H1 (cell line): ENCODE data around the gene HGD. TPM values are rescaled to one million over a fixed set of nuclear protein-coding genes. Genes with fewer than 3 reads are reported as not detected.

ENCODE experiments used
- CTCF ChIA-PET: fragments of 300-600 bp; sonication (Branson Sonifier 250); formaldehyde crosslinking; loops from one replicate; lab custom pipeline; 2021; ENCODE audit not compliant: partially characterized antibody; lab: Charles Lee
- POLR2A ChIA-PET: fragments of 300-600 bp; sonication (Branson Sonifier 250); formaldehyde crosslinking; loops from one replicate; lab custom pipeline; 2021; ENCODE audit warnings: inconsistent platforms; ENCODE audit not compliant: partially characterized antibody; lab: Charles Lee
- DNase-seq, 2 experiments: peaks; one replicate each; pipeline versions ENCODE4 v3.0.0 to v3.0.0-alpha.2; 2010 to 2022; ENCODE audit warnings: low spot score in 2 of 2, low read depth in 1 of 2, mixed read lengths in 1 of 2
- FAIRE-seq: peaks from 2 replicates; lab custom pipeline; 2011; peaks lifted over from hg19 to GRCh38; lab: Jason Lieb, UNC
- H2AFZ ChIP-seq: 2 replicates; pipeline ENCODE4 v1.8.1; 2012; ENCODE audit warnings: low read length, inconsistent platforms
- H2AK5ac ChIP-seq: 2 replicates; pipeline ENCODE4 v1.6.1; 2013; ENCODE audit warnings: low read depth, low read length
- H2BK120ac ChIP-seq: replicated peaks from 2 replicates; pipeline ENCODE3; 2013; ENCODE audit warnings: low read depth, low read length, inconsistent platforms
- H2BK12ac ChIP-seq: 2 replicates; pipeline ENCODE4 v1.6.1; 2013; ENCODE audit warnings: low read depth, low read length
- H2BK15ac ChIP-seq: 2 replicates; pipeline ENCODE4 v1.6.1; 2013; ENCODE audit warnings: low read length
- H2BK20ac ChIP-seq: 2 replicates; pipeline ENCODE4 v1.6.1; 2013; ENCODE audit warnings: low read length
- H2BK5ac ChIP-seq: 2 replicates; pipeline ENCODE4 v1.6.1; 2013; ENCODE audit warnings: low read depth, low read length
- H3K14ac ChIP-seq: 2 replicates; pipeline ENCODE4 v1.6.1; 2013; ENCODE audit warnings: inconsistent platforms; ENCODE audit not compliant: insufficient read length
- H3K18ac ChIP-seq: 2 replicates; pipeline ENCODE4 v1.6.1; 2013; ENCODE audit warnings: low read length; ENCODE audit errors: extremely low read depth
- H3K23ac ChIP-seq: 2 replicates; pipeline ENCODE4 v1.6.1; 2013; ENCODE audit warnings: inconsistent platforms; ENCODE audit not compliant: insufficient read length
- H3K23me2 ChIP-seq: 2 replicates; pipeline ENCODE4 v1.6.1; 2013; ENCODE audit warnings: low read depth, low read length
- H3K27ac ChIP-seq: 2 replicates; pipeline ENCODE4 v1.6.1; 2011; ENCODE audit warnings: low read depth, low read length, inconsistent platforms
- H3K27me3 ChIP-seq, 4 experiments: replicated peaks in 1 of 4; 1 replicate in 1 of 4; 2 replicates in 3 of 4; pipeline versions ENCODE4 v1.6.1 to v1.8.1; 2011 to 2013; ENCODE audit warnings: low read length in 3 of 4, mild to moderate bottlenecking in 3 of 4, inconsistent platforms in 2 of 4, mixed read lengths in 2 of 4, moderate library complexity in 1 of 4; ENCODE audit not compliant: control insufficient read depth in 3 of 4, insufficient read depth in 3 of 4; ENCODE audit errors: extremely low read depth in 1 of 4
- H3K36me3 ChIP-seq, 4 experiments: 2 replicates each; pipeline versions ENCODE4 v1.6.1 to v1.8.1; 2011 to 2013; ENCODE audit warnings: mild to moderate bottlenecking in 4 of 4, low read length in 3 of 4, moderate library complexity in 2 of 4, control low read depth in 1 of 4, inconsistent platforms in 1 of 4; ENCODE audit not compliant: insufficient read depth in 4 of 4, control insufficient read depth in 2 of 4
- H3K4ac ChIP-seq: replicated peaks from 2 replicates; pipeline ENCODE3; 2013; ENCODE audit warnings: low read length, low read depth, mixed read lengths, inconsistent platforms; ENCODE audit not compliant: insufficient read length
- H3K4me1 ChIP-seq, 4 experiments: replicated peaks in 1 of 4; 1 replicate in 1 of 4; 2 replicates in 3 of 4; pipeline versions ENCODE4 v1.6.1 to v1.8.1; 2011 to 2013; ENCODE audit warnings: low read length in 3 of 4, inconsistent platforms in 2 of 4, mixed read lengths in 1 of 4; ENCODE audit not compliant: insufficient read depth in 4 of 4, control insufficient read depth in 3 of 4
- H3K4me2 ChIP-seq, 2 experiments: 2 replicates each; pipeline versions ENCODE4 v1.6.1 to v1.8.1; 2011 to 2013; ENCODE audit warnings: low read depth in 2 of 2, low read length in 2 of 2, control low read depth in 1 of 2, inconsistent platforms in 1 of 2, mild to moderate bottlenecking in 1 of 2; ENCODE audit not compliant: insufficient read depth in 1 of 2
- H3K4me3 ChIP-seq, 4 experiments: fragments of 200-600, 300-600 bp in 1 of 4; sonication (generic), shearing (Covaris generic), sonication (Bioruptor Twin) in 1 of 4; 2 replicates each; pipeline versions ENCODE4 v1.5.1 to v1.8.1; 2011 to 2016; ENCODE audit warnings: low read length in 4 of 4, low read depth in 3 of 4, control low read depth in 2 of 4, inconsistent platforms in 2 of 4, mild to moderate bottlenecking in 2 of 4, mixed read lengths in 1 of 4, moderate library complexity in 1 of 4; ENCODE audit not compliant: insufficient read depth in 2 of 4; ENCODE audit errors: extremely low read depth in 1 of 4
- H3K56ac ChIP-seq: replicated peaks from 2 replicates; pipeline ENCODE3; 2013; ENCODE audit warnings: low read depth, mild to moderate bottlenecking, mixed read lengths, low read length, inconsistent platforms; ENCODE audit not compliant: insufficient read length
- H3K79me1 ChIP-seq: 2 replicates; pipeline ENCODE4 v1.6.1; 2013; ENCODE audit warnings: low read depth, low read length, control low read depth
- H3K79me2 ChIP-seq, 2 experiments: 2 replicates each; pipeline versions ENCODE4 v1.6.1 to v1.8.1; 2012 to 2013; ENCODE audit warnings: low read length in 2 of 2, mild to moderate bottlenecking in 2 of 2, inconsistent platforms in 1 of 2; ENCODE audit not compliant: insufficient read depth in 2 of 2, control insufficient read depth in 1 of 2
- H3K9ac ChIP-seq, 4 experiments: replicated peaks in 1 of 4; 1 replicate in 1 of 4; 2 replicates in 3 of 4; pipeline versions ENCODE4 v1.6.1 to v1.8.1; 2011 to 2013; ENCODE audit warnings: low read depth in 3 of 4, low read length in 3 of 4, control low read depth in 2 of 4, mild to moderate bottlenecking in 2 of 4, moderate library complexity in 2 of 4, inconsistent platforms in 1 of 4; ENCODE audit errors: extremely low read depth in 1 of 4
- H3K9me3 ChIP-seq, 2 experiments: 2 replicates each; pipeline versions ENCODE4 v1.6.1 to v1.8.1; 2012 to 2013; ENCODE audit warnings: mild to moderate bottlenecking in 2 of 2, moderate library complexity in 2 of 2, control low read depth in 1 of 2, inconsistent platforms in 1 of 2, low read depth in 1 of 2, low read length in 1 of 2, mixed read lengths in 1 of 2; ENCODE audit not compliant: insufficient read depth in 2 of 2
- H4K20me1 ChIP-seq, 2 experiments: replicated peaks in 1 of 2; 2 replicates each; pipeline versions ENCODE3 to v1.8.1; 2011 to 2013; ENCODE audit warnings: inconsistent platforms in 2 of 2, low read length in 2 of 2, mild to moderate bottlenecking in 1 of 2; ENCODE audit not compliant: insufficient read depth in 2 of 2, control insufficient read depth in 1 of 2
- H4K5ac ChIP-seq: 2 replicates; pipeline ENCODE4 v1.6.1; 2013; ENCODE audit warnings: low read length, low read depth, mixed read lengths, inconsistent platforms; ENCODE audit not compliant: insufficient read length
- H4K8ac ChIP-seq: 2 replicates; pipeline ENCODE4 v1.8.0; 2013; ENCODE audit warnings: mild to moderate bottlenecking, moderate library complexity, low read length, inconsistent platforms; ENCODE audit not compliant: insufficient read depth; ENCODE audit errors: extremely low read depth
- H4K91ac ChIP-seq: replicated peaks from 2 replicates; pipeline ENCODE3; 2013; ENCODE audit warnings: low read length, mixed read lengths, inconsistent platforms; ENCODE audit not compliant: insufficient read length
- CBX5 ChIP-seq: fragments of 300-800, 300-1000 bp; sonication (generic); IDR thresholded peaks from 2 replicates; pipeline ENCODE4 v1.7.1; 2016; ENCODE audit warnings: antibody characterized with exemption, low read length, low read depth
- E2F6 ChIP-seq: IDR thresholded peaks from 2 replicates; pipeline ENCODE4 v1.6.1; 2012; ENCODE audit warnings: inconsistent platforms
- MAX ChIP-seq: IDR thresholded peaks from 2 replicates; pipeline ENCODE4 v1.6.1; 2012; ENCODE audit warnings: inconsistent platforms
- RAD21 ChIP-seq, 2 experiments: IDR thresholded peaks in 1 of 2; conservative IDR thresholded peaks in 1 of 2; 2 replicates each; pipeline ENCODE4 v1.6.1; 2011; ENCODE audit warnings: low read depth in 2 of 2, low read length in 2 of 2, improper control_type of control experiment in 1 of 2, inconsistent platforms in 1 of 2, mild to moderate bottlenecking in 1 of 2, moderate library complexity in 1 of 2
- SIN3A ChIP-seq, 2 experiments: IDR thresholded peaks in 1 of 2; conservative IDR thresholded peaks in 1 of 2; 2 replicates each; pipeline ENCODE4 v1.6.1; 2011 to 2012; ENCODE audit warnings: low read length in 2 of 2, improper control_type of control experiment in 1 of 2, low read depth in 1 of 2, mild to moderate bottlenecking in 1 of 2
- TAF7 ChIP-seq: optimal IDR thresholded peaks from 2 replicates; pipeline ENCODE3; 2011; ENCODE audit warnings: low read depth, mild to moderate bottlenecking, inconsistent platforms, low read length, moderate library complexity, borderline replicate concordance
- WGBS, 2 experiments: shearing (Covaris generic) in 1 of 2; methylation state at CpG; one replicate each; pipeline versions ENCODE4 v1.1.6 to v1.1.7; 2013 to 2015; ENCODE audit warnings: low lambda C conversion rate in 2 of 2, mixed read lengths in 2 of 2, inconsistent platforms in 1 of 2, low coverage in 1 of 2, missing lambda C conversion rate in 1 of 2; ENCODE audit not compliant: insufficient replicate concordance in 2 of 2, insufficient coverage in 1 of 2, insufficient read length in 1 of 2; ENCODE audit errors: extremely low coverage in 1 of 2, missing lambda C conversion rate in 1 of 2; 5-methylcytosine and 5-hydroxymethylcytosine counted together
- polyA plus RNA-seq, 7 experiments: library from polyadenylated mRNA; depleted of rRNA in 3 of 7; stranded (reverse) in 5 of 7; unstranded in 2 of 7; fragments of >200 nt in 5 of 7; fragments of 200-250 nt in 2 of 7; gene quantifications; 1 replicate in 5 of 7; 2 replicates in 1 of 7; 4 replicates in 1 of 7; pipeline versions ENCODE4 v1.2.1 to v1.2.3, GENCODE V29; 2011 to 2013; ENCODE audit warnings: missing spikeins in 2 of 7, mixed read lengths in 2 of 7
- total RNA-seq: library from RNA; stranded (reverse); fragmentation: NEBNext Ultra II Directional; extraction: Animal tissue kit (Norgen Biotek cat#: 25700); gene quantifications from 2 replicates; pipeline ENCODE4 v1.2.1, GENCODE V29; 2021

HGD gene
- total and polyA plus RNA-seq, 2 of the 8 experiments (the other 6 are each of a cell fraction or from before 2014, with no cell fraction given): 0.11 TPM; not detected in 1

- no peak overlapping the region for H3K18ac ChIP-seq
- POLR2A ChIA-PET: interaction anchor here (2.0 kb wide), 1 partner anchor 28 kb away, joined by 4 read pairs; the partner anchor contains the start of gene HGD
- H3K9ac ChIP-seq: no peak overlapping the region
- H3K36me3 ChIP-seq: no peaks in the 10 kb centered on the region; a peak in 1 of 8 replicates
- no peaks in the 10 kb centered on the region for H3K79me1 ChIP-seq
- no peaks in the 10 kb centered on the region for H3K23me2 ChIP-seq
- TF ChIP-seq CBX5: no peak
- no peak for TF ChIP-seq RAD21 (IDR thresholded peaks at IDR 0.05 in 1 of 2, conservative IDR thresholded peaks at IDR 0.05 in 1 of 2; ENCODE audit: low read depth in 2 of 2, low read length in 2 of 2)
- TF ChIP-seq MAX: no peak
- no peak for TF ChIP-seq E2F6
- TF ChIP-seq SIN3A (conservative IDR thresholded peaks at IDR 0.05 in 1 of 2, IDR thresholded peaks at IDR 0.05 in 1 of 2; ENCODE audit: low read depth in 1 of 2, low read length in 2 of 2): no peak
- TF ChIP-seq TAF7: no peak
- no peaks in the 10 kb centered on the region for H3K27me3 ChIP-seq
- H2BK20ac ChIP-seq: no peak overlapping the region
- no peak overlapping the region for H4K8ac ChIP-seq
- no peaks in the 10 kb centered on the region for H3K4me1 ChIP-seq
- DNase-seq (no peak), FAIRE-seq (no peak)
- H3K4me2 ChIP-seq: no peak overlapping the region
- no peak overlapping the region for H3K4ac ChIP-seq
- no peak overlapping the region for H2BK12ac ChIP-seq
- H4K20me1 ChIP-seq: no peaks in the 10 kb centered on the region
- no peak overlapping the region for H2BK5ac ChIP-seq
- no peaks in the 10 kb centered on the region for H3K9me3 ChIP-seq
- no peak overlapping the region for H2AFZ ChIP-seq
- no peak overlapping the region for H4K5ac ChIP-seq
- CTCF ChIA-PET: interaction anchor here (0.9 kb wide), 1 partner anchor 56 kb away, joined by 3 read pairs; no protein-coding TSS in a partner anchor
- H2AK5ac ChIP-seq: no peak overlapping the region
- H2BK120ac ChIP-seq: no peak overlapping the region
- no peak overlapping the region for H3K4me3 ChIP-seq
- WGBS, 2 experiments: 89% methylated on average over 1 of the region's 1 CpG; no CpG with 5 or more reads in 1 of the 2 experiments
- no peak overlapping the region for H3K14ac ChIP-seq
- no peaks in the 10 kb centered on the region for H3K79me2 ChIP-seq
- no peak overlapping the region for H2BK15ac ChIP-seq
- no peak overlapping the region for H3K27ac ChIP-seq
- H3K56ac ChIP-seq: no peak overlapping the region
- no peak overlapping the region for H4K91ac ChIP-seq
- no peak overlapping the region for H3K23ac ChIP-seq
Observed at GRCh38 chr3:120710369-120710768, 28.3 kb upstream of the HGD start.
